KOPT-K1 (cell line): ENCODE data around the gene NSL1.
"Not testable (repeated sequence)": the region's sequence is repeated elsewhere in the genome, so short reads cannot be mapped to it uniquely, and the experiment has no call there.

Experiments
- H3K27ac ChIP-seq: fragments of 200-600 bp; sonication (generic); 2 replicates; pipeline ENCODE4 v1.5.1; 2016; ENCODE audit warnings: antibody characterized with exemption, mild to moderate bottlenecking, low read depth, low read length; ENCODE audit not compliant: poor library complexity, severe bottlenecking
- H3K36me3 ChIP-seq: fragments of 200-600 bp; sonication (generic); 2 replicates; pipeline ENCODE4 v1.5.1; 2017; ENCODE audit warnings: antibody characterized with exemption, mild to moderate bottlenecking, low read length, moderate library complexity; ENCODE audit not compliant: insufficient read depth
- H3K9me3 ChIP-seq: fragments of 200-600 bp; sonication (generic); 2 replicates; pipeline ENCODE4 v1.5.1; 2017; ENCODE audit warnings: antibody characterized with exemption, low read length, mild to moderate bottlenecking; ENCODE audit not compliant: insufficient read depth, poor library complexity, severe bottlenecking

NSL1 gene

DNA sequence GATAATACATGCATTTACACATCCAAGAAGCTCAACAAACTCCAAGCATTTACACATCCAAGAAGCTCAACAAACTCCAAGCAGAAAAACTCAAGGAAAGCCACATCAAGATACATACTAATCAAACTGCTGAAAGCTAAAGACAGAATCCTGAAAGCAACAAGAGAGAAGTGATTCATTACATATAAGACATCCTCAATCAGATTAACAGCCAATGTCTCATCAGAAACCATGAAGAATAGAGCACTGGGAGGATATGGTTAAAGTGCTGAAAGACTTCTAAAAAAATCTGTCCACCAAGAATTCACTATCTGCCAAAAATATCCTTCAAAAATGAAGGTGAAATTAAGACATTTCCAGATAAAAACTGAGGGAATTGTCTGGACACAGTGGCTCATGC is 46.3 kb downstream of the NSL1 start:
- H3K27ac ChIP-seq, result no peak overlapping the region
- H3K36me3 ChIP-seq, result peaks cover 15% of the 10 kb centered on the region
- peaks cover 14% of the 10 kb centered on the region for H3K9me3 ChIP-seq

GRCh38 chr1:212743901-212744475 is 47.6 kb downstream of the NSL1 start:
- H3K36me3 ChIP-seq, result peaks cover 15% of the 10 kb centered on the region
- H3K9me3 ChIP-seq, result peaks cover 14% of the 10 kb centered on the region
- peak overlapping the region; percentile 74 for H3K27ac ChIP-seq

- H3K27ac ChIP-seq, result no peak overlapping the region
- peaks cover 10% of the 10 kb centered on the region for H3K9me3 ChIP-seq
- H3K36me3 ChIP-seq, result peaks cover 30% of the 10 kb centered on the region
Observed at GRCh38 chr1:212738330-212738729, 53.2 kb downstream of the NSL1 start.

- peaks cover 38% of the 10 kb centered on the region for H3K36me3 ChIP-seq
- H3K27ac ChIP-seq, result no peak overlapping the region
- H3K9me3 ChIP-seq, result peaks cover 10% of the 10 kb centered on the region
Observed at GRCh38 chr1:212737559-212737958, 54.0 kb downstream of the NSL1 start.

- Histone ChIP-seq H3K9me3 (no peaks in the 10 kb centered on the region), H3K27ac (no peak overlapping the region), H3K36me3 (peaks cover 32% of the 10 kb centered on the region)
Observed at GRCh38 chr1:212733109-212733508, 58.5 kb downstream of the NSL1 start.

DNA sequence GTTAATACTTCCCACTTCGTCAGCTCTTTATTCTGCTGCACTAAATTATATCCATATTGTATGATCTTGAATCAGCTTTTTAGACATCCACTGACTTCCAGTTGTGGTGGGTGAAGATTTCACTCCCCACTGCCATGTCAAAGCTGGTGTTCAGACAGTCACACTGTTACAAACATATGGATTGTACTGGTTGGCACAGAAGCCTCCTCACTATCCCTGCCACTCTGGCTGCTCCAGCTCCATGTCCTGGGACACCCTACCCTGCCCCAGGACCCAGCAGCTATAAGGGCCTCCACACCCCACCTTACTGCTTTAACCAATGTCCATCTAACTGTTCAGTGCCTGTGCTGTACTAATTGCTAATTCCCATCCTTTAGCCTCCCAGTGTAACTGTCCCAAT is 59.9 kb downstream of the NSL1 start:
- peaks cover 34% of the 10 kb centered on the region for H3K36me3 ChIP-seq
- H3K9me3 ChIP-seq, result no peaks in the 10 kb centered on the region
- no peak overlapping the region for H3K27ac ChIP-seq

GRCh38 chr1:212728606-212729005 is 63.0 kb downstream of the NSL1 start:
- Histone ChIP-seq H3K9me3 (peaks cover 6% of the 10 kb centered on the region), H3K36me3 (peaks cover 21% of the 10 kb centered on the region), H3K27ac (no peak overlapping the region)

GRCh38 chr1:212727386-212728181 is 64.0 kb downstream of the NSL1 start:
- peaks cover 11% of the 10 kb centered on the region for H3K36me3 ChIP-seq
- H3K9me3 ChIP-seq, result peaks cover 9% of the 10 kb centered on the region
- no peak overlapping the region for H3K27ac ChIP-seq

DNA sequence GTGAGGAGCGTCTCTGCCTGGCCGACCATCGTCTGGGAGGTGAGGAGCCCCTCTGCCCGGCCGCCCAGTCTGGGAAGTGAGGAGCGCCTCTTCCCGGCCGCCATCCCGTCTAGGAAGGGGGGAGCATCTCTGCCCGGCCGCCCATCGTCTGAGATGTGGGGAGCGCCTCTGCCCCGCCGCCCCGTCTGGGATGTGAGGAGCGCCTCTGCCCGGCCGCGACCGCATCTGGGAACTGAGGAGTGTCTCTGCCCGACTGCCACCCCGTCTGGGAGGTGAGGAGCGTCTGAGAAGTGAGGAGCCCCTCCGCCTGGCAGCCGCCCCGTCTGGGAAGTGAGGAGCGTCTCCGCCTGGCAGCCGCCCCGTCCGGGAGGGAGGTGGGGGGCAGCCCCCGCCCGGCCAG is 66.9 kb downstream of the NSL1 start:
- not testable (repeated sequence) for H3K36me3 ChIP-seq, H3K9me3 ChIP-seq, H3K27ac ChIP-seq

GRCh38 chr1:212722270-212722957 is 69.2 kb downstream of the NSL1 start:
- Histone ChIP-seq H3K36me3 (peaks cover 7% of the 10 kb centered on the region; the same call in 1 of the 2 replicates), H3K27ac (no peak overlapping the region), H3K9me3 (peaks cover 9% of the 10 kb centered on the region)

DNA sequence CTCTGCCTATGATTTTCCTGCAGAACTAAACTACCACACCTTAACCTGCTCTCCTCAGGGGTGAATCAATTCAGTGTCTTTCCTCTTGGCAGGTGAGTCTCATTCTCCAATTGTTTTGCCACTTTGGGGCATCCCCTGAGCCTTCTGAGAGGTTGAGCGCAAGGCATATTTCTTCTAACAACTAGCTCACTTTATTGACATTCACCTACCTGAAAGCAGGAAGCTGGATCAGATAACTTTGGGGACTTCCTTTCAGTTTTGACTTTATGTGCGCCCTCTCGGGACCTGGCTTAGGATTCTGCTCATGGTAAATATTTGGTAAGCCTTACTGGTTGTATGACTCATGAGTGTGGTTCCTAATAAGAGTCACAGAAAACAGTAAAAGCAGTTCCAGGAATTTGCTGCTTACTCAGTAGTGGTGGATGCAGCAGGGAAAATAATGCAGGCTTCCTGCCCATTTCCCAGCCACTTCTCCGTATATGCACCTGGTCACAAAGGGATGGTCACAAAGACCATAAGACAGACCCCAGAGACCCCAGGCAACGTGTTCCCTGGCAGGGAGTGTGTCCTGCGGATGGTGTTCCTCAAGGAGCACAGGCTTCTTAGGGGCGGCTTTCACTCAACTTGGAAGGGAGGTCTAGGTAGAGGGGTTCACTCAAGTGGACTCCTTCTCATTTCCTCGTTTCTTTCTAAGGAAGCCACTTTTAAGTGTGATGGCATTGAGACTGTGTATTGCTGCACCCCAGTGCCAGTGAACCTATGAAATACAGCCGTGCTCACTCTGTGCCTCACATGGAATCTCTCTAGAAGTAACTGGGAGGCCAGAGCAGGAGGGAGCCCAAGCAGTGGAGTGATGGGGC is 70.0 kb downstream of the NSL1 start:
- Histone ChIP-seq H3K36me3 (peaks cover 5% of the 10 kb centered on the region; the same call in 1 of the 2 replicates), H3K27ac (no peak overlapping the region), H3K9me3 (peaks cover 9% of the 10 kb centered on the region)

DNA sequence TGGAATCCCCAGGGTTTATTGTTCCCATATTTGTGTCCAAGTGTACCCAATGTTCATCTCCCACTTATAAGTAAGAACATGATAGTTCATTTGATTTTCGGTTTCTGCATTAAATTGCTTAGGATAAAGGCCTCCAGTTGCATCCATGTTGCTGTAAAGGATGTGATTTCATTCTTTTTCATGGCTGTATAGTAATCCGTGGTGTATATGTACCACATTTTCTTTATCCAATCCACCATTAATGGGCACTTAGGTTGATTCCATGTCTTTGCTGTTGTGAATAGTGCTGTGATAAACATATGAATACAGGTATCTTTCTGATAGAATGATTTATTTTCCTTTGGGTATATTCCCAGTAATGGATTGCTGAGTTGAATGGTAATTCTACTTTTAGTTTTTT is 71.9 kb downstream of the NSL1 start:
- no peak overlapping the region for H3K27ac ChIP-seq
- H3K9me3 ChIP-seq, result peaks cover 9% of the 10 kb centered on the region
- H3K36me3 ChIP-seq, result no peaks in the 10 kb centered on the region

- no peak overlapping the region for H3K27ac ChIP-seq
- H3K9me3 ChIP-seq, result peaks cover 2% of the 10 kb centered on the region
- no peaks in the 10 kb centered on the region for H3K36me3 ChIP-seq
Observed at GRCh38 chr1:212718499-212718898, 73.1 kb downstream of the NSL1 start.

DNA sequence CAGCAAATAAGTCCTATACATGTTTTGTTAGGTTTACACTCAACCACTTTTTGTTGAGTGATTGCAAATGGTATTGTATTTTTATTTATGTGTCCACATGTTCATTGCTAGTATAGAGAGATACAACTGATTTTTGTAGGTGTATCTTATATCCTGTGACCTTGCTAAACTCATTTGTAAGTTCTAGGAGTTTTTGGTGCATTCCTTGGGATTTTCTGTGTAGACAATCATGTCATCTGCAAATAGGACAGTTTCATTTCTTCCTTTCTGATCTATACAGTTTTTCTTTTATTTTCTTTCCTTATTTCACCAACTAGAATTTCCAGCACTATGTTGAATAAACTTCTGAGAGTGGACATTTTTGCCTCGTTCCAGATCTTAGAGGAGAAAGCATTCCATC is 75.4 kb downstream of the NSL1 start:
- H3K9me3 ChIP-seq, result no peaks in the 10 kb centered on the region
- no peaks in the 10 kb centered on the region for H3K36me3 ChIP-seq
- no peak overlapping the region for H3K27ac ChIP-seq
